GM23248 (cell line): Measurements from ENCODE around the gene RPL13A.
"Not testable (repeated sequence)": the region's sequence is repeated elsewhere in the genome, so short reads cannot be mapped to it uniquely, and the experiment has no call there.

Experiments used
- EZH2 ChIP-seq: fragments of 200-600 bp; sonication (generic); IDR thresholded peaks from 2 replicates; pipeline ENCODE4 v1.6.1; 2018; ENCODE audit warnings: antibody characterized with exemption, mild to moderate bottlenecking; ENCODE audit not compliant: insufficient read depth, poor library complexity, severe bottlenecking
- EZH2phosphoT487 ChIP-seq: fragments of 200-600 bp; sonication (generic); IDR thresholded peaks from 2 replicates; pipeline ENCODE4 v1.6.1; 2018; ENCODE audit warnings: antibody characterized with exemption, moderate library complexity, mild to moderate bottlenecking, low read depth; ENCODE audit not compliant: insufficient read depth

DNA sequence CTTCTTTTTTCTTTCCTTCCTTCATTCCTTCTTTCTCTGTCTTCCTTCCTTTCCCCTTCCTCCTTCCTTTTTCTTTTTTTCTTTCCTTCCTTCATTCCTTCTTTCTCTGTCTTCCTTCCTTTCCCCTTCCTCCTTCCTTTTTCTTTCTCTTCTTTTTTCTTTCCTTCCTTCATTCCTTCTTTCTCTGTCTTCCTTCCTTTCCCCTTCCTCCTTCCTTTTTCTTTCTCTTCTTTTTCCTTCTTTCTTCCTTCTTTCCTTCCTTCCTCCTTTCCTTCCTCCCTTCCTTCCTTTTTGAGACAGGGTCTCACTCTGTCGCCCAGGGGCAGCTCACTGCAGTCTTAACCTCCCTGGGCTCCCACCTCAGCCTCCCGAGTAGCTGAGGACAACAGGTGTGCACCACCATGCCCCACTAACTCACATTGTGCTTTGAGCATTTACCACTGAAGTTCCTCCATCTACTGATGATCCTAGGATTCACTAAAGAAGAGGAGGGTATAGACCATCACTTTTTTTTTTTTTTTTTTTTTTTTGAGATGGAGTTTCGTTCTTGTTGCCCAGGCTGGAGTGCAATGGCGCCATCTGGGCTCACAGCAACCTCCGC is 43.2 kb upstream of the RPL13A start:
- not testable (repeated sequence) for TF ChIP-seq EZH2phosphoT487, EZH2
